ENCODE measurements around the gene SIRPB2. TPM values are rescaled to one million over a fixed set of nuclear protein-coding genes. Genes with fewer than 3 reads are reported as not detected.

The SIRPB2 gene
- total and polyA plus RNA-seq, 2 of the 4 experiments (the other 2 are of a cell fraction) = not detected

- dilution Hi-C loops (cut with HindIII; ENCODE audit: low sequenced_read_pairs, unreplicated experiment) = no loop called here
- H3K14ac ChIP-seq (replicated peaks; ENCODE audit: low read depth, low read length) = no peak overlapping the region
- peaks cover 44% of the 10 kb centered on the region for H3K36me3 ChIP-seq (ENCODE audit: control insufficient read depth, insufficient read depth, low read length)
- H2AK5ac ChIP-seq (ENCODE audit: low read depth, low read length) = no peak overlapping the region
- no peak overlapping the region for H2AFZ ChIP-seq (replicated peaks; ENCODE audit: low read length, poor library complexity)
- no peak overlapping the region for H3K18ac ChIP-seq (ENCODE audit: low read depth, low read length)
- intact Hi-C loops (cut with micrococcal nuclease) = no loop called here
- in situ Hi-C loops (cut with MboI; ENCODE audit: low sequenced_read_pairs) = no loop called here
- no peak overlapping the region for H2AK9ac ChIP-seq (replicated peaks; ENCODE audit: low read depth, low read length, poor library complexity)
- no peaks in the 10 kb centered on the region for H3K27me3 ChIP-seq (ENCODE audit: control insufficient read depth, insufficient read depth, low read length)
- H2BK20ac ChIP-seq (ENCODE audit: low read depth, low read length) = no peak overlapping the region
- no peak overlapping the region for H3K23ac ChIP-seq (ENCODE audit: low read depth, low read length)
- no peak overlapping the region for H3K56ac ChIP-seq (ENCODE audit: extremely low read depth, insufficient read depth, low read length)
- ATAC-seq (ENCODE audit: low read depth) (no peak), DNase-seq (no peak)
- TF ChIP-seq CTCF (conservative IDR thresholded peaks at IDR 0.05; ENCODE audit: low read depth, low read length) (no peak), RFX5 (IDR thresholded peaks at IDR 0.05; ENCODE audit: low read depth, low read length) (no peak), RCOR1 (IDR thresholded peaks at IDR 0.05; ENCODE audit: insufficient replicate concordance, low read length) (no peak), NFE2L2 (IDR thresholded peaks at IDR 0.05; ENCODE audit: low read depth, low read length) (no peak), POLR2A (IDR thresholded peaks at IDR 0.05; ENCODE audit: low read depth, low read length) (no peak), CEBPB (IDR thresholded peaks at IDR 0.05; ENCODE audit: low read depth, low read length) (no peak), BHLHE40 (IDR thresholded peaks at IDR 0.05; ENCODE audit: low read depth, low read length) (no peak), ELK1 (IDR thresholded peaks at IDR 0.05; ENCODE audit: borderline replicate concordance, low read depth, low read length) (no peak)
- H4K5ac ChIP-seq (ENCODE audit: low read depth, low read length) = no peak overlapping the region
- H2BK15ac ChIP-seq (ENCODE audit: low read depth, low read length) = no peak overlapping the region
- H3K79me1 ChIP-seq (ENCODE audit: low read depth in 1 of 2, low read length in 2 of 2) = peaks cover 37 to 56% of the 10 kb centered on the region in 2 experiments
- H3K4ac ChIP-seq (ENCODE audit: low read depth, low read length) = no peak overlapping the region
- no peak overlapping the region for H3K9ac ChIP-seq (ENCODE audit: low read depth, low read length)
- peaks cover 12% of the 10 kb centered on the region for H4K20me1 ChIP-seq (ENCODE audit: insufficient read depth, low read length)
- CTCF ChIA-PET = no interaction called here
- H4K8ac ChIP-seq (ENCODE audit: low read depth in 2 of 2, low read length in 2 of 2) = no peak overlapping the region
- peaks cover 11% of the 10 kb centered on the region; the same call in 1 of the 2 replicates for H3K9me1 ChIP-seq (ENCODE audit: insufficient read depth, low read length)
- no TSS peak for BruUV-seq (replicated peaks)
- H2BK120ac ChIP-seq (ENCODE audit: low read depth, low read length) = no peak overlapping the region
- no peak overlapping the region for H2BK5ac ChIP-seq (ENCODE audit: low read depth, low read length, poor library complexity, severe bottlenecking)
- no peaks in the 10 kb centered on the region for H3K4me1 ChIP-seq (ENCODE audit: control insufficient read depth, insufficient read depth, low read length)
- H3K9me3 ChIP-seq (ENCODE audit: control insufficient read depth, insufficient read depth, low read length) = no peaks in the 10 kb centered on the region
- no CpG with 5 or more reads among the region's 2 CpGs for WGBS, 2 experiments (ENCODE audit: extremely low coverage in 2 of 2, insufficient read length in 1 of 2)
- POLR2A ChIA-PET (ENCODE audit: unreplicated experiment) = no interaction called here
- H3K4me2 ChIP-seq (ENCODE audit: low read depth, low read length) = no peak overlapping the region
- no peak overlapping the region for H3K27ac ChIP-seq (ENCODE audit: insufficient read depth, low read length)
- H3K4me3 ChIP-seq (ENCODE audit: insufficient read depth, low read depth, low read length) = no peak overlapping the region
- H4K91ac ChIP-seq (ENCODE audit: insufficient read depth, low read depth, low read length) = no peak overlapping the region
Observed at GRCh38 chr20:1457992-1458391, 33.2 kb downstream of the SIRPB2 start.
